Astrocyte (in vitro differentiated cells and primary cell): ENCODE measurements around the gene APOM.

Source experiments
- EZH2 ChIP-seq: IDR thresholded peaks from 2 replicates; pipeline ENCODE4 v1.6.1; 2012; ENCODE audit warnings: mild to moderate bottlenecking, low read length, inconsistent platforms; ENCODE audit not compliant: insufficient read depth
- TF ChIP-seq, protein P1 (sequence below): IDR thresholded peaks from 2 replicates; pipeline ENCODE4 v1.5.1; 2011; ENCODE audit warnings: low read depth, mild to moderate bottlenecking, inconsistent platforms, low read length, moderate library complexity; ENCODE audit not compliant: insufficient read depth

DNA sequence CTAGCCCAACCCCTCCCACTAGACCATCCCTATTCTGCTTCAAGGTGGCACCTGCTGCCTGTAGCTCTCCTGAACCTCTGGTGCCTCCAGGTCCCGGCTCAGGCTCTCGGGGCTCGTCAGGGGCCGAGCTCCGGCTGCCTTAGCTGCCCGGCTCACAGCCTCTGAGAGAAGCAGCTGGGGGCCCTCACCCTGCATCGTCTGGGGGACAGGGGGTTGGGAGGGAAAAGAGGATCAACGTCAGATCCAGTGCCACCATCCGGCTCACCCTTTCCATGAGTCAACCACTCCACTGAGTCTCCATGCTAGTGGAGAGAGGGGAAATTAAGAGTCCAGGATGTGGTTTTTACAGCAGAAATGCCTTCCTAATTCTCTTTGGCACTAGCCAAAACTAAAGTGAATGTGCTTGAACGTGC is 16.2 kb upstream of the APOM start:
- no peak for TF ChIP-seq EZH2
- TF ChIP-seq, protein P1, sequence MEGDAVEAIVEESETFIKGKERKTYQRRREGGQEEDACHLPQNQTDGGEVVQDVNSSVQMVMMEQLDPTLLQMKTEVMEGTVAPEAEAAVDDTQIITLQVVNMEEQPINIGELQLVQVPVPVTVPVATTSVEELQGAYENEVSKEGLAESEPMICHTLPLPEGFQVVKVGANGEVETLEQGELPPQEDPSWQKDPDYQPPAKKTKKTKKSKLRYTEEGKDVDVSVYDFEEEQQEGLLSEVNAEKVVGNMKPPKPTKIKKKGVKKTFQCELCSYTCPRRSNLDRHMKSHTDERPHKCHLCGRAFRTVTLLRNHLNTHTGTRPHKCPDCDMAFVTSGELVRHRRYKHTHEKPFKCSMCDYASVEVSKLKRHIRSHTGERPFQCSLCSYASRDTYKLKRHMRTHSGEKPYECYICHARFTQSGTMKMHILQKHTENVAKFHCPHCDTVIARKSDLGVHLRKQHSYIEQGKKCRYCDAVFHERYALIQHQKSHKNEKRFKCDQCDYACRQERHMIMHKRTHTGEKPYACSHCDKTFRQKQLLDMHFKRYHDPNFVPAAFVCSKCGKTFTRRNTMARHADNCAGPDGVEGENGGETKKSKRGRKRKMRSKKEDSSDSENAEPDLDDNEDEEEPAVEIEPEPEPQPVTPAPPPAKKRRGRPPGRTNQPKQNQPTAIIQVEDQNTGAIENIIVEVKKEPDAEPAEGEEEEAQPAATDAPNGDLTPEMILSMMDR, result no peak
